K562 (cell line): Measurements from ENCODE around the gene PPP1R12B.

Experiments
- CTCF ChIP-seq, 3 experiments: IDR thresholded peaks in 2 of 3; conservative IDR thresholded peaks in 1 of 3; 2 replicates each; pipeline ENCODE4 v1.5.1; 2011 to 2012; ENCODE audit warnings: low read length in 3 of 3, mild to moderate bottlenecking in 3 of 3, control low read depth in 2 of 3, improper control_type of control experiment in 1 of 3, inconsistent platforms in 1 of 3, low read depth in 1 of 3, mixed read lengths in 1 of 3, moderate library complexity in 1 of 3; ENCODE audit not compliant: insufficient read depth in 2 of 3
- DMBX1 ChIP-seq: fragments of 250-450 bp; sonication (Bioruptor Pico); IDR thresholded peaks from 2 replicates; pipeline ENCODE4 v1.8.0; 2022; ENCODE audit warnings: inconsistent platforms, mild to moderate bottlenecking, moderate library complexity, borderline replicate concordance
- HMBOX1 ChIP-seq: sonication (generic); IDR thresholded peaks from 2 replicates; pipeline ENCODE4 v1.6.1; 2016
- POLR2AphosphoS5 ChIP-seq: IDR thresholded peaks from 2 replicates; pipeline ENCODE4 v1.6.1; 2011; ENCODE audit warnings: mild to moderate bottlenecking, low read depth, low read length, moderate library complexity; ENCODE audit not compliant: control insufficient read depth, insufficient read depth
- RAD21 ChIP-seq, 2 experiments: fragments of 250-450 bp in 1 of 2; fragments of 450-650 bp in 1 of 2; sonication (Bioruptor Pico) in 1 of 2; formaldehyde crosslinking in 1 of 2; IDR thresholded peaks in 1 of 2; conservative IDR thresholded peaks in 1 of 2; 2 replicates each; pipeline versions ENCODE4 v1.4.0 to v1.8.0; 2020 to 2022; ENCODE audit warnings: mild to moderate bottlenecking in 2 of 2, moderate library complexity in 1 of 2
- SP2 ChIP-seq: IDR thresholded peaks from 2 replicates; pipeline ENCODE4 v1.6.1; 2011; ENCODE audit warnings: mild to moderate bottlenecking, low read depth, low read length, moderate library complexity; ENCODE audit not compliant: poor library complexity, severe bottlenecking; ENCODE audit errors: extremely low read depth
- TAF1 ChIP-seq: IDR thresholded peaks from 2 replicates; pipeline ENCODE4 v1.6.1; 2011; ENCODE audit warnings: mild to moderate bottlenecking, low read length, moderate library complexity; ENCODE audit not compliant: insufficient read depth, control insufficient read depth, severe bottlenecking; ENCODE audit errors: extremely low read depth
- ZNF197 ChIP-seq: fragments of 200-800 bp; sonication (Bioruptor generic); IDR thresholded peaks from 2 replicates; pipeline ENCODE4 v1.6.1; 2016; ENCODE audit warnings: low read depth, missing genetic modification characterization, missing compliant biosample characterization
- ZNF57 ChIP-seq: fragments of 450-650 bp; formaldehyde crosslinking; IDR thresholded peaks from 2 replicates; pipeline ENCODE4 v1.4.0; 2020; ENCODE audit warnings: mild to moderate bottlenecking, moderate library complexity

- TF ChIP-seq ZNF57 (CRISPR knock-in tag) (no peak), SP2 (no peak), ZNF197 (CRISPR knock-in tag) (no peak), HMBOX1 (no peak), CTCF (IDR thresholded peaks at IDR 0.05 in 2 of 3, conservative IDR thresholded peaks at IDR 0.05 in 1 of 3; ENCODE audit: insufficient read depth in 2 of 3, low read depth in 1 of 3, low read length in 3 of 3) (no peak), RAD21 (CRISPR knock-in tag; conservative IDR thresholded peaks at IDR 0.05 in 1 of 2, IDR thresholded peaks at IDR 0.05 in 1 of 2) (no peak), TAF1 (no peak), DMBX1 (no peak), POLR2AphosphoS5 (no peak)
Observed at GRCh38 chr1:202531472-202531811, 182.9 kb downstream of the PPP1R12B start.
